ENCODE measurements around the gene EFNA5.

Gene EFNA5

GRCh38 chr5:107504424-107504823 is 166.3 kb downstream of the EFNA5 start:
- no peak for ATAC-seq
- TF ChIP-seq TCF4 (CRISPR knock-in tag; IDR thresholded peaks at IDR 0.05; ENCODE audit: borderline replicate concordance) (no peak), ZFP3 (CRISPR knock-in tag; IDR thresholded peaks at IDR 0.05) (no peak), ZNF8 (CRISPR knock-in tag; IDR thresholded peaks at IDR 0.05) (no peak), POU6F1 (CRISPR knock-in tag; IDR thresholded peaks at IDR 0.05; ENCODE audit: borderline replicate concordance, low read depth) (no peak)

GRCh38 chr5:107502676-107503060 is 168.1 kb downstream of the EFNA5 start:
- TF ChIP-seq PATZ1 (CRISPR knock-in tag; IDR thresholded peaks at IDR 0.05; ENCODE audit: borderline replicate concordance), result no peak
- no peak for TF ChIP-seq BACH2 (CRISPR knock-in tag; IDR thresholded peaks at IDR 0.05; ENCODE audit: borderline replicate concordance)
- 0 out of 2 replicates have a peak, but pooled peaks have one; percentile 7 for TF ChIP-seq ZNF70 (CRISPR knock-in tag; IDR thresholded peaks at IDR 0.05)
- peak; percentile 43; the same call in 1 of the 2 replicates for TF ChIP-seq TCF4 (CRISPR knock-in tag; IDR thresholded peaks at IDR 0.05; ENCODE audit: borderline replicate concordance)
- peak; percentile 76 for ATAC-seq

- no peak for TF ChIP-seq TOX (CRISPR knock-in tag; IDR thresholded peaks at IDR 0.05; ENCODE audit: borderline replicate concordance)
- TF ChIP-seq ZFP3 (CRISPR knock-in tag; IDR thresholded peaks at IDR 0.05), result 0 out of 2 replicates have a peak, but pooled peaks have one; percentile 59
- peak; percentile 81 for ATAC-seq
These were observed 168.6 kb downstream of the EFNA5 start for GRCh38 chr5:107501965-107502675.

GRCh38 chr5:107500840-107501239 is 169.9 kb downstream of the EFNA5 start:
- no peak for TF ChIP-seq ISL1 (CRISPR knock-in tag; IDR thresholded peaks at IDR 0.05)
- TF ChIP-seq TCF4 (CRISPR knock-in tag; IDR thresholded peaks at IDR 0.05; ENCODE audit: borderline replicate concordance), result no peak
- no peak for TF ChIP-seq BACH2 (CRISPR knock-in tag; IDR thresholded peaks at IDR 0.05; ENCODE audit: borderline replicate concordance)
- no peak; the same call in 2 of the 3 replicates for ATAC-seq

- ATAC-seq, result no peak
- TF ChIP-seq BACH2 (CRISPR knock-in tag; IDR thresholded peaks at IDR 0.05; ENCODE audit: borderline replicate concordance) (no peak), POU6F1 (CRISPR knock-in tag; IDR thresholded peaks at IDR 0.05; ENCODE audit: borderline replicate concordance, low read depth) (no peak), ESRRG (CRISPR knock-in tag; IDR thresholded peaks at IDR 0.05) (no peak), TSHZ2 (CRISPR knock-in tag; IDR thresholded peaks at IDR 0.05) (no peak), ZFP3 (CRISPR knock-in tag; IDR thresholded peaks at IDR 0.05) (no peak), CSDC2 (CRISPR knock-in tag; IDR thresholded peaks at IDR 0.05) (no peak), CREB5 (CRISPR knock-in tag; IDR thresholded peaks at IDR 0.05; ENCODE audit: low read depth) (no peak), ZFP30 (CRISPR knock-in tag; IDR thresholded peaks at IDR 0.05) (no peak), OSR1 (CRISPR knock-in tag; IDR thresholded peaks at IDR 0.05) (no peak), ZC3H10 (CRISPR knock-in tag; IDR thresholded peaks at IDR 0.05) (no peak), ISL1 (CRISPR knock-in tag; IDR thresholded peaks at IDR 0.05) (no peak), TCF4 (CRISPR knock-in tag; IDR thresholded peaks at IDR 0.05; ENCODE audit: borderline replicate concordance) (no peak), ZNF70 (CRISPR knock-in tag; IDR thresholded peaks at IDR 0.05) (no peak), PPARA (CRISPR knock-in tag; IDR thresholded peaks at IDR 0.05; ENCODE audit: borderline replicate concordance) (no peak), RARB (CRISPR knock-in tag; IDR thresholded peaks at IDR 0.05) (no peak), GLIS3 (CRISPR knock-in tag; IDR thresholded peaks at IDR 0.05) (no peak), CSRNP3 (CRISPR knock-in tag; IDR thresholded peaks at IDR 0.05) (no peak), SNAI2 (CRISPR knock-in tag; IDR thresholded peaks at IDR 0.05) (no peak)
These were observed 170.4 kb downstream of the EFNA5 start for GRCh38 chr5:107500347-107500746.
